Measurements from ENCODE around the gene ADCY9. TPM values are rescaled to one million over a fixed set of nuclear protein-coding genes. Genes with fewer than 3 reads are reported as not detected.

The ADCY9 gene
- total RNA-seq, 1 experiment from 2014 or later, result 9.8 TPM

- Histone ChIP-seq H3K9me3 (ENCODE audit: control insufficient read depth in 1 of 2, insufficient read depth in 1 of 2, low read depth in 1 of 2, low read length in 2 of 2) (peaks cover 7 to 17% of the 10 kb centered on the region in 2 experiments; a peak in 2 of 4 replicates), H3K4me1 (ENCODE audit: control insufficient read depth in 1 of 2, insufficient read depth in 2 of 2, low read length in 2 of 2) (no peaks in the 10 kb centered on the region), H3K27ac (ENCODE audit: low read depth, low read length) (no peak overlapping the region), H3K4me2 (ENCODE audit: low read length) (no peak overlapping the region), H3K27me3 (ENCODE audit: insufficient read depth, low read length) (no peaks in the 10 kb centered on the region), H3K36me3 (ENCODE audit: control insufficient read depth in 1 of 2, insufficient read depth in 2 of 2, low read length in 2 of 2) (no peaks in the 10 kb centered on the region), H3K79me2 (ENCODE audit: insufficient read depth, low read length) (no peaks in the 10 kb centered on the region), H3K9ac (ENCODE audit: low read length) (no peak overlapping the region), H3K9me2 (ENCODE audit: insufficient read depth) (no peaks in the 10 kb centered on the region), H2AFZ (ENCODE audit: low read depth, low read length, poor library complexity, severe bottlenecking) (no peak overlapping the region), H4K20me1 (ENCODE audit: insufficient read depth) (no peaks in the 10 kb centered on the region), H3K4me3 (replicated peaks in 1 of 2; ENCODE audit: low read depth in 1 of 2, low read length in 2 of 2) (no peak overlapping the region)
- BruUV-seq (replicated peaks), result no TSS peak
- ATAC-seq, result no peak
- RAD21 ChIA-PET (ENCODE audit: low non-redundant PET in 1 of 2, low total read pairs in 2 of 2, uncharacterized antibody in 2 of 2, unreplicated experiment in 2 of 2), result no interaction called here
- CTCF ChIA-PET, result no interaction called here
- no peak for TF ChIP-seq POLR2A (IDR thresholded peaks at IDR 0.05; ENCODE audit: borderline replicate concordance, extremely low read depth, insufficient read depth, insufficient read length)
- no peak for TF ChIP-seq ZNF274 (IDR thresholded peaks at IDR 0.05; ENCODE audit: low read depth, low read length)
- TF ChIP-seq YY1 (IDR thresholded peaks at IDR 0.05; ENCODE audit: extremely low read depth, insufficient replicate concordance, low read depth, low read length), result no peak
- no peak for TF ChIP-seq SRF (IDR thresholded peaks at IDR 0.05; ENCODE audit: low read depth)
- intact Hi-C loops (cut with micrococcal nuclease), result no loop called here
- POLR2A ChIA-PET, result no interaction called here
- no peak for DNase-seq (ENCODE audit: low read depth, low spot score)
Measured at GRCh38 chr16:3920206-3920605, 196.0 kb downstream of the ADCY9 start.

- DNase-seq (ENCODE audit: low read depth, low spot score), result no peak
- RAD21 ChIA-PET (ENCODE audit: low non-redundant PET in 1 of 2, low total read pairs in 2 of 2, uncharacterized antibody in 2 of 2, unreplicated experiment in 2 of 2), result no interaction called here
- H3K4me3 ChIP-seq (replicated peaks in 1 of 2; ENCODE audit: low read depth in 1 of 2, low read length in 2 of 2), result no peak overlapping the region
- TF ChIP-seq ZBTB33 (IDR thresholded peaks at IDR 0.05; ENCODE audit: extremely low read depth, insufficient replicate concordance, low read length), result no peak
- no peak for TF ChIP-seq ZNF274 (IDR thresholded peaks at IDR 0.05; ENCODE audit: low read depth, low read length)
- TF ChIP-seq ZFX (IDR thresholded peaks at IDR 0.05), result no peak
- no peak for TF ChIP-seq JUND (IDR thresholded peaks at IDR 0.05)
- no peak for TF ChIP-seq FOSL1 (IDR thresholded peaks at IDR 0.05; ENCODE audit: low read depth)
- no peak for TF ChIP-seq TCF7L2 (IDR thresholded peaks at IDR 0.05; ENCODE audit: borderline replicate concordance, extremely low read depth, insufficient read depth, insufficient read length)
- TF ChIP-seq EZH2 (IDR thresholded peaks at IDR 0.05), result no peak
- TF ChIP-seq REST (IDR thresholded peaks at IDR 0.05; ENCODE audit: low read depth), result no peak
- no peak for TF ChIP-seq EZH2phosphoT487 (IDR thresholded peaks at IDR 0.05; ENCODE audit: borderline replicate concordance)
- no peak for TF ChIP-seq EGR1 (IDR thresholded peaks at IDR 0.05; ENCODE audit: low read depth)
- no peak for TF ChIP-seq CTCF (IDR thresholded peaks at IDR 0.05 in 2 of 3, conservative IDR thresholded peaks at IDR 0.05 in 1 of 3; ENCODE audit: borderline replicate concordance in 1 of 3, insufficient read depth in 1 of 3, low read depth in 2 of 3, low read length in 2 of 3)
Measured at GRCh38 chr16:3919413-3919812, 196.8 kb downstream of the ADCY9 start.

More at GRCh38 chr16:3919413-3919812, 196.8 kb downstream of the ADCY9 start:
- no peak for ATAC-seq
- Histone ChIP-seq H3K27ac (ENCODE audit: low read depth, low read length) (no peak overlapping the region), H3K79me2 (ENCODE audit: insufficient read depth, low read length) (no peaks in the 10 kb centered on the region), H3K4me2 (ENCODE audit: low read length) (no peak overlapping the region), H2AFZ (ENCODE audit: low read depth, low read length, poor library complexity, severe bottlenecking) (no peak overlapping the region), H3K4me1 (ENCODE audit: control insufficient read depth in 1 of 2, insufficient read depth in 2 of 2, low read length in 2 of 2) (no peaks in the 10 kb centered on the region), H3K9me3 (ENCODE audit: control insufficient read depth in 1 of 2, insufficient read depth in 1 of 2, low read depth in 1 of 2, low read length in 2 of 2) (peaks cover 7 to 17% of the 10 kb centered on the region in 2 experiments; a peak in 2 of 4 replicates), H3K36me3 (ENCODE audit: control insufficient read depth in 1 of 2, insufficient read depth in 2 of 2, low read length in 2 of 2) (no peaks in the 10 kb centered on the region), H3K9ac (ENCODE audit: low read length) (no peak overlapping the region), H3K27me3 (ENCODE audit: insufficient read depth, low read length) (no peaks in the 10 kb centered on the region), H4K20me1 (ENCODE audit: insufficient read depth) (no peaks in the 10 kb centered on the region), H3K9me2 (ENCODE audit: insufficient read depth) (no peaks in the 10 kb centered on the region)
- CTCF ChIA-PET, result no interaction called here
- POLR2A ChIA-PET, result no interaction called here
- BruUV-seq (replicated peaks), result no TSS peak
- intact Hi-C loops (cut with micrococcal nuclease), result no loop called here

Data from HCT116 (cell line).